OCI-LY1 (cell line): ENCODE measurements around the gene CCDC141.

Experiments
- H2AFZ ChIP-seq: fragments of 200-600 bp; sonication (generic), shearing (Covaris generic); 2 replicates; pipeline ENCODE4 v1.6.0; 2014; ENCODE audit warnings: antibody characterized with exemption, mild to moderate bottlenecking, low read length
- H3F3A ChIP-seq: fragments of 200-600 bp; sonication (generic), shearing (Covaris generic); 2 replicates; pipeline ENCODE4 v1.6.0; 2014; ENCODE audit warnings: mild to moderate bottlenecking, antibody characterized with exemption, low read length, moderate library complexity; ENCODE audit not compliant: insufficient read depth
- H3K27ac ChIP-seq: fragments of 200-600 bp; sonication (generic); 2 replicates; pipeline ENCODE4 v1.5.1; 2014; ENCODE audit warnings: low read length, mixed run types, mild to moderate bottlenecking, low read depth; ENCODE audit not compliant: poor library complexity, severe bottlenecking
- H3K27me3 ChIP-seq: fragments of 200-600 bp; sonication (generic); 2 replicates; pipeline ENCODE4 v1.6.0; 2014; ENCODE audit warnings: antibody characterized with exemption, mild to moderate bottlenecking, low read length, moderate library complexity; ENCODE audit not compliant: insufficient read depth
- H3K36me3 ChIP-seq: fragments of 200-600 bp; sonication (generic); 2 replicates; pipeline ENCODE4 v1.6.1; 2014; ENCODE audit warnings: mild to moderate bottlenecking, antibody characterized with exemption, low read length, moderate library complexity, mixed read lengths; ENCODE audit not compliant: insufficient read depth
- H3K4me1 ChIP-seq: fragments of 200-600 bp; sonication (generic); 2 replicates; pipeline ENCODE4 v1.5.1; 2014; ENCODE audit warnings: mild to moderate bottlenecking, low read length, moderate library complexity; ENCODE audit not compliant: insufficient read depth, severe bottlenecking
- H3K4me2 ChIP-seq: fragments of 200-600 bp; sonication (generic), shearing (Covaris generic); 2 replicates; pipeline ENCODE4 v1.6.1; 2014; ENCODE audit warnings: low read length
- H3K4me3 ChIP-seq: fragments of 200-600 bp; sonication (generic); 2 replicates; pipeline ENCODE4 v1.5.1; 2014; ENCODE audit warnings: low read length, low read depth, mild to moderate bottlenecking, mixed read lengths; ENCODE audit not compliant: poor library complexity, severe bottlenecking
- H3K79me2 ChIP-seq: fragments of 200-600 bp; shearing (Covaris generic); 2 replicates; pipeline ENCODE4 v1.6.1; 2016; ENCODE audit warnings: mixed run types, low read length, mixed read lengths; ENCODE audit not compliant: insufficient read depth
- H3K9ac ChIP-seq: fragments of 200-600 bp; sonication (generic), shearing (Covaris generic); 2 replicates; pipeline ENCODE4 v1.6.1; 2014; ENCODE audit warnings: mild to moderate bottlenecking, low read length, mixed read lengths
- H3K9me2 ChIP-seq: fragments of 200-600 bp; sonication (generic), shearing (Covaris generic); 2 replicates; pipeline ENCODE4 v1.6.1; 2014; ENCODE audit warnings: low read depth, mild to moderate bottlenecking, low read length, mixed read lengths
- H3K9me3 ChIP-seq: fragments of 200-600 bp; shearing (Covaris generic); 2 replicates; pipeline ENCODE4 v1.6.1; 2014; ENCODE audit warnings: low read length, mixed read lengths
- H4K20me1 ChIP-seq: fragments of 200-600 bp; sonication (generic), shearing (Covaris generic); 2 replicates; pipeline ENCODE4 v1.6.0; 2016; ENCODE audit warnings: mild to moderate bottlenecking, low read length; ENCODE audit not compliant: insufficient read depth
- EZH2 ChIP-seq: fragments of 200-600 bp; sonication (generic), shearing (Covaris generic); IDR thresholded peaks from 2 replicates; pipeline ENCODE4 v1.8.0; 2017; ENCODE audit warnings: borderline replicate concordance, mixed run types, mild to moderate bottlenecking, antibody characterized with exemption, low read length, moderate library complexity, mixed read lengths
- TF ChIP-seq, protein P1 (sequence below): fragments of 200-600 bp; sonication (generic), shearing (Covaris generic); IDR thresholded peaks from 2 replicates; pipeline ENCODE4 v1.5.1; 2017; ENCODE audit warnings: mild to moderate bottlenecking, antibody characterized with exemption, low read length, moderate library complexity, mixed read lengths

CCDC141 gene

DNA sequence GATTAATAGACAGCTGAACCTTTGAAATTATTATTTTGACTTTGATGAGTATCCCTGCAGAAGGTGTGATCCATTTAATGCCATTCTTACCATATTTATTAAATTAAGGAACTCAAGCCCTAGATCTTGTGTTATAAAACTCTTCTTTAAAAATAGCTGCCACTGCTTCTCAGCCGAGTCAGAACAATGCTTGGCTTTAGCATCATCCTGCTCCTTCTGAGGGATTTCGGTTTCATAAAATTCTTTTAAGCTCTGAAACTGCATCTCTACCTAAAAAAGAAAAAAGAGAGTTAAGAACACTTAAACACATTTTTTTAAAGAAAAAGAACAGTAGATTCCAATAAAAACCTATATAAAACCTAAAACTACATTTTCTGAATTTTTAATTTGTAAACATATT lies 172.1 kb downstream of the CCDC141 start:
- Histone ChIP-seq H3K9me2 (no peaks in the 10 kb centered on the region), H4K20me1 (no peaks in the 10 kb centered on the region), H3K9ac (no peak overlapping the region), H3K4me2 (no peak overlapping the region), H3K36me3 (no peaks in the 10 kb centered on the region), H3K4me1 (no peaks in the 10 kb centered on the region), H2AFZ (no peak overlapping the region), H3K27ac (no peak overlapping the region), H3K9me3 (no peaks in the 10 kb centered on the region), H3K4me3 (no peak overlapping the region), H3F3A (no peaks in the 10 kb centered on the region), H3K79me2 (no peaks in the 10 kb centered on the region), H3K27me3 (no peaks in the 10 kb centered on the region)
- no peak for TF ChIP-seq EZH2
- TF ChIP-seq, protein P1, sequence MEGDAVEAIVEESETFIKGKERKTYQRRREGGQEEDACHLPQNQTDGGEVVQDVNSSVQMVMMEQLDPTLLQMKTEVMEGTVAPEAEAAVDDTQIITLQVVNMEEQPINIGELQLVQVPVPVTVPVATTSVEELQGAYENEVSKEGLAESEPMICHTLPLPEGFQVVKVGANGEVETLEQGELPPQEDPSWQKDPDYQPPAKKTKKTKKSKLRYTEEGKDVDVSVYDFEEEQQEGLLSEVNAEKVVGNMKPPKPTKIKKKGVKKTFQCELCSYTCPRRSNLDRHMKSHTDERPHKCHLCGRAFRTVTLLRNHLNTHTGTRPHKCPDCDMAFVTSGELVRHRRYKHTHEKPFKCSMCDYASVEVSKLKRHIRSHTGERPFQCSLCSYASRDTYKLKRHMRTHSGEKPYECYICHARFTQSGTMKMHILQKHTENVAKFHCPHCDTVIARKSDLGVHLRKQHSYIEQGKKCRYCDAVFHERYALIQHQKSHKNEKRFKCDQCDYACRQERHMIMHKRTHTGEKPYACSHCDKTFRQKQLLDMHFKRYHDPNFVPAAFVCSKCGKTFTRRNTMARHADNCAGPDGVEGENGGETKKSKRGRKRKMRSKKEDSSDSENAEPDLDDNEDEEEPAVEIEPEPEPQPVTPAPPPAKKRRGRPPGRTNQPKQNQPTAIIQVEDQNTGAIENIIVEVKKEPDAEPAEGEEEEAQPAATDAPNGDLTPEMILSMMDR = no peak

- no peak overlapping the region for H2AFZ ChIP-seq
- no peaks in the 10 kb centered on the region for H3K36me3 ChIP-seq
- no peaks in the 10 kb centered on the region for H3K9me2 ChIP-seq
- no peak overlapping the region for H3K27ac ChIP-seq
- no peak overlapping the region for H3K9ac ChIP-seq
- TF ChIP-seq EZH2 = no peak
- TF ChIP-seq, protein P1 = no peak
- H4K20me1 ChIP-seq = no peaks in the 10 kb centered on the region
- H3K4me3 ChIP-seq = no peak overlapping the region
- no peaks in the 10 kb centered on the region for H3F3A ChIP-seq
- H3K4me2 ChIP-seq = no peak overlapping the region
- H3K4me1 ChIP-seq = no peaks in the 10 kb centered on the region
- no peaks in the 10 kb centered on the region for H3K9me3 ChIP-seq
- H3K79me2 ChIP-seq = no peaks in the 10 kb centered on the region
- H3K27me3 ChIP-seq = no peaks in the 10 kb centered on the region
Measured at GRCh38 chr2:178874529-178875240, 175.3 kb downstream of the CCDC141 start.

- Histone ChIP-seq H3K27me3 (no peaks in the 10 kb centered on the region), H3K4me3 (no peak overlapping the region), H4K20me1 (no peaks in the 10 kb centered on the region), H3K9me2 (no peaks in the 10 kb centered on the region), H3K27ac (no peak overlapping the region), H2AFZ (no peak overlapping the region), H3K79me2 (no peaks in the 10 kb centered on the region), H3K4me2 (no peak overlapping the region), H3K4me1 (no peaks in the 10 kb centered on the region), H3F3A (no peaks in the 10 kb centered on the region), H3K36me3 (no peaks in the 10 kb centered on the region), H3K9me3 (no peaks in the 10 kb centered on the region), H3K9ac (no peak overlapping the region)
- no peak for TF ChIP-seq EZH2
- TF ChIP-seq, protein P1 = no peak
Measured at GRCh38 chr2:178873912-178874311, 176.0 kb downstream of the CCDC141 start.
